Ascending aorta (tissue), 2 donors: ENCODE results near the gene L3MBTL3. TPM values are rescaled to one million over a fixed set of nuclear protein-coding genes. Genes with fewer than 3 reads are reported as not detected.

Experiments
- DNase-seq, 2 donors: peaks; one replicate each; pipeline ENCODE4 v3.0.0-alpha.2; 2019; ENCODE audit warnings: low spot score in 2 of 2
- H3K27ac ChIP-seq, 2 donors: fragments of 200-600 bp; sonication (generic); one replicate each; pipeline ENCODE4 v1.5.1; 2016 to 2017; ENCODE audit warnings: mild to moderate bottlenecking in 1 of 2
- H3K27me3 ChIP-seq: fragments of 200-600 bp; sonication (generic); one replicate; pipeline ENCODE4 v1.5.1; 2017
- H3K36me3 ChIP-seq, 2 donors: fragments of 200-600 bp; sonication (generic); one replicate each; pipeline ENCODE4 v1.5.1; 2016
- H3K4me1 ChIP-seq, 2 donors: fragments of 200-600 bp; sonication (generic); one replicate each; pipeline ENCODE4 v1.5.1; 2016 to 2017; ENCODE audit warnings: mild to moderate bottlenecking in 1 of 2
- H3K4me3 ChIP-seq, 2 donors: fragments of 200-600 bp; sonication (generic); one replicate each; pipeline ENCODE4 v1.5.1; 2016 to 2017; ENCODE audit warnings: mild to moderate bottlenecking in 1 of 2
- H3K9me3 ChIP-seq, 2 donors: fragments of 200-600 bp; sonication (generic); one replicate each; pipeline ENCODE4 v1.5.1; 2016
- CTCF ChIP-seq, 3 experiments: fragments of 200-600 bp in 2 of 3; fragments of 450-650 bp in 1 of 3; sonication (generic) in 2 of 3; IDR thresholded peaks; one replicate each; pipeline ENCODE4 v1.5.1; 2016 to 2019; ENCODE audit warnings: antibody characterized with exemption in 3 of 3, mild to moderate bottlenecking in 1 of 3, moderate library complexity in 1 of 3
- intact Hi-C: fragments of 100-400 bp; cut with DNase I; formaldehyde crosslinking; loops from one replicate; pipeline ENCODE4 v1.15.1; 2023
- total RNA-seq: library from RNA; depleted of rRNA; stranded (reverse); fragments of >200 nt; gene quantifications from one replicate; pipeline ENCODE4 v1.1.0, GENCODE V29; 2016

L3MBTL3 gene
- total RNA-seq, 1 donor from 2014 or later, result 2.0 TPM

- TF ChIP-seq CTCF (IDR thresholded peaks at IDR 0.05), result no peak
- intact Hi-C loops, result no loop called here
- Histone ChIP-seq H3K4me3 (no peak overlapping the region), H3K27ac (no peak overlapping the region), H3K9me3 (no peaks in the 10 kb centered on the region), H3K27me3 (no peaks in the 10 kb centered on the region), H3K4me1 (no peaks in the 10 kb centered on the region), H3K36me3 (no peaks in the 10 kb centered on the region)
- DNase-seq, result no peak
Measured at GRCh38 chr6:130189531-130190397, 171.4 kb downstream of the L3MBTL3 start.

Other genes with a start within 250 kb of the L3MBTL3 start
- not detected for gene TMEM244, start 157.3 kb upstream of the L3MBTL3 start, total RNA-seq
- gene SAMD3, start 204.4 kb downstream of the L3MBTL3 start, total RNA-seq, result not detected